Amniotic epithelial cell (primary cell): ENCODE data around the gene PLAC8.
"Not testable (repeated sequence)": the region's sequence is repeated elsewhere in the genome, so short reads cannot be mapped to it uniquely, and the experiment has no call there.

ENCODE experiments used
- DNase-seq: peaks from one replicate; pipeline ENCODE4 v3.0.0-alpha.2; 2010; ENCODE audit warnings: low read depth

Gene PLAC8

GRCh38 chr4:83067058-83067639 is 47.4 kb downstream of the PLAC8 start:
- no peak for DNase-seq

GRCh38 chr4:83065266-83065665 is 49.3 kb downstream of the PLAC8 start:
- DNase-seq = no peak

DNA sequence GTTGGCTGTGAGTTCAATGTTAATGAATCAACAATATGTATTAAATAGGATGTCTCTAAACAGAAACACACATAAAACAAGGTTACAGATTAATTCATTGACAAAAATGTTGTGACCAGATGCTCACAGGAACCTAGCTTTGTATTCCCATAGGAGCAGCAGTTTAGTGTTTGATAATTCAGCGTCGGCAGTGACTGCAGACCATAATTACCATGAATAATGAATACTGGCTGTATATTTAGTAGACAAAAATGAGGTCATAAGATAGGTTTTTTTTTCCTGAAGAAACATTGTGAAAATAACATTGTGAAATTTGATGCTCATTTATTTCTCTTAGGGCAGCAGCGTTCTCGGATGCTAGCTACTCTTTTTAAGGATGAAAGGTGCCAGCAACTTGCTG is 51.8 kb downstream of the PLAC8 start:
- no peak for DNase-seq

DNA sequence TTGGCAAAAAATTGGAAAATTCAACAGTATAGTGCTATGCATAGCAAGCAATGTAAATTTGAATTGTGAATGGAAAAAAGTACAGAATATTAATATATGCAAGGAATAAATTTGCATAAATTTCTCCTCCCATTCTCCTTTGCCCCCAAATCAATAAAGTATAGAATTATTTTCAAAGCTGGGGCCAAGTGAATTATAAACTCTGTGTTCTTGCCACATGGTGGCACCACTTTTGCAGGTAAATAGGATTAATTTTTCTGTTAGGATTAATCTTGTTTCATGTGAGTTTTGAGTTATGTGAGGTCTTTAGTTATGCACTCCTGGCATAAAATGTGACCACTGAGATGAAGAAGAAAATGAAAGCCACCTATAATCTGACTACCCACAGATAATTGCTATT is 59.6 kb downstream of the PLAC8 start:
- peak; percentile 19 for DNase-seq

DNA sequence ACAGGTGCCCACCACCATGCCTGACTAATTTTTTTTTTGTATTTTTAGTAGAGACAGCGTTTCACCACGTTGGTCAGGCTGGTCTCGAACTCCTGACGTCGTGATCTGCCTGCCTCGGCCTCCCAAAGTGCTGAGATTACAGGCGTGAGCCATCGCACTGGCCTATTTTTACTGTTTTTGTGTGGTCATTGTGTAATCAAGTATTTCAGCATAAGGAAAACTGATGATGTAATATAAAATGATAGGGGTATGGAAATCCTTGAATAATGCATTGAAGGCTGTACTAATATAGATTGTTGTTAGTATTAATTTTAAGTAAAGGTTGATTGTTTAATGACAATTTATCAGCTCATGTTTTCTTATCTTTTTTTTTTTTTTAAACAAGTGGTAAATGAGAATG is 65.7 kb downstream of the PLAC8 start:
- DNase-seq = peak; percentile 22

DNA sequence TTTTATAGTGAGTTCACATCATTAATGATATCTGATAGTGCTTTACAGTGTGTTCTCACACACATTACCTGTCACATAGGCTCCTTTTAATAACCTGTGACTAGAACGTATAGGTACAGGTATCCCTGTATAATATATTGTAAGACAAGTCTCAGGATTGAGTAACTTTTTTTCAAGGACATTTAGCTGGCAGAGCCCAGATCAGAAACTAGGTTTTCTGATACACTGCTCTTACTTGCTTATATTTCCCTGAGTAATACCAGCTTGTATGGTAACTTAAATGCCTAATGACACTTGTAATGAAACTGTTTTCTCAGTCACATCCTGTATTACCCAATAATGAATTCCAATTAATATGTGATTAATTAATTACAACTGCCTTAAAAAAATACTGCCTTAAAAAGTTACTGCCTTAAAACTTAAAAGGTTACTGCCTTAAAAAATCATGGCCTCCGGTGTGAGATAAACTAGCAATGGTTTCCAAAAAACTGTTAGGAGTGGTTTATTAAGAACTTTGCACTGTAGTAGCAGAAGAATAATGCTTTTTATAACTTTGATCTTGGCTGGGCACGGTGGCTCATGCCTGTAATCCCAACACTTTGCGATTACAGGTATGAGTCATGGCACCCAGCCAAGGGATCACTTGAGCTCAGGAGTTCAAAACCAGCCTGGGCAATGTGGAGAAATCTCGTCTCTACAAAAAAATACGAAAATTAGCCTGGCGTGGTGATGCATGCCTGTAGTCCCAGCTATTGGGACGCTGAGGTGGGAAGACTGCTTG is 67.6 kb downstream of the PLAC8 start:
- no peak for DNase-seq

- peak; percentile 91 for DNase-seq
These were observed 70.6 kb downstream of the PLAC8 start for GRCh38 chr4:83043801-83044407.

DNA sequence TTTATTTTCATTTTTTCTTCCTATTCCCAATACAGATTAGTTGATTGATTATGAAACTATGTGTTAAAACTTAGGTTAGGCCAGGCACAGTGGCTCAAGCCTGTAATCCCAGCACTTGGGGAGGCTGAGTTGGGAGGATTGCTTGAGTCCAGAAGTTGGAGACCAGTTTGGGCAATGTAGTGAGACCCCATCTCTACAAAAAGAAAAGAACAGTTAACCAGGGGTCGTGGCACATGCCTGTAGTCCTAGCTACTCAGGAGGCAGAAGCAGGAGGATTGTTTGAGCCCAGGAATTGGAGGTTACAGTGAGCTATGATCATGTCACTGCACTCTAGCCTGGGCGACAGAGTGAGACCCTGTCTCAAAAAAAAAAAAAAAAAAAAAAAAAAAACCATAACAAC is 71.4 kb downstream of the PLAC8 start:
- DNase-seq = not testable (repeated sequence)

DNA sequence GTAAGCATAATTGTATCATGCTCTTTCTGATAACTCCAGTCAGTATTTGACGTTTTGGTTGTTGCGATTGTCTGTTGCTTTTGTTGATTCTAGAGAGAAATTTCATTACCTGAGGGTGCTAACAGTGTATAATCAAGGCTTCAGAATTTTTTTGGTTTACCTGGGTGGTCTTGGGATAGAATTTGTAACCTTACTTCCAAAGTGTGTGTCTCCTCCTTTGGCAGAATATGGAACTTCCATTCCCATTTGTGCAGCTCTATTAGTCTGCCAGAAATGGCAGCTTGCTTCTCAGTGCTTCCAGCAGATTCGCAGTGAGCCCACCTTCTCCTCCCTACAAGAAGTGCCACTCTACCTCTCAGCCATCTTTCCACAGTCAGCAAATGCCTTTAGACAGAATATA is 74.3 kb downstream of the PLAC8 start:
- no peak for DNase-seq
